Endothelial cell of umbilical vein (primary cell): ENCODE measurements around the gene ATG12. TPM values are rescaled to one million over a fixed set of nuclear protein-coding genes. Genes with fewer than 3 reads are reported as not detected.

ENCODE experiments used
- BruUV-seq: library from RNA; stranded (reverse); fragments of 400-500 nt; replicated peaks from 2 replicates; lab custom pipeline; 2021; lab: Mats Ljungman, UMichigan
- CTCF ChIA-PET: fragments of 300-600, 350-600 bp; sonication (Branson Sonifier 250); formaldehyde crosslinking; loops from one replicate; lab custom pipeline; 2021; ENCODE audit warnings: antibody characterized with exemption, inconsistent platforms; lab: Charles Lee
- POLR2A ChIA-PET: fragments of 300-600, 350-600 bp; sonication (Branson Sonifier 250); formaldehyde crosslinking; loops from one replicate; lab custom pipeline; 2021; ENCODE audit warnings: antibody characterized with exemption, inconsistent platforms; lab: Charles Lee
- DNase-seq: peaks from one replicate; pipeline ENCODE4 v3.0.0-alpha.2; 2011; ENCODE audit warnings: low read depth, low spot score
- FAIRE-seq: peaks from 2 replicates; lab custom pipeline; 2011; peaks lifted over from hg19 to GRCh38; lab: Jason Lieb, UNC
- H2AFZ ChIP-seq: 2 replicates; pipeline ENCODE4 v1.6.0; 2012; ENCODE audit warnings: low read depth, low read length, control low read depth, inconsistent platforms
- H3K27ac ChIP-seq: 2 replicates; pipeline ENCODE4 v1.5.1; 2011; ENCODE audit warnings: low read depth, mild to moderate bottlenecking, control low read depth, low read length, moderate library complexity; ENCODE audit not compliant: insufficient read depth
- H3K27me3 ChIP-seq, 2 experiments: 2 replicates each; pipeline versions ENCODE4 v1.6.0 to v1.6.1; 2011; ENCODE audit warnings: low read length in 2 of 2, mixed read lengths in 1 of 2; ENCODE audit not compliant: control insufficient read depth in 2 of 2, insufficient read depth in 2 of 2
- H3K36me3 ChIP-seq, 2 experiments: 2 replicates in 1 of 2; 3 replicates in 1 of 2; pipeline ENCODE4 v1.5.1; 2011; ENCODE audit warnings: low read length in 2 of 2, mild to moderate bottlenecking in 1 of 2, moderate library complexity in 1 of 2; ENCODE audit not compliant: control insufficient read depth in 2 of 2, insufficient read depth in 2 of 2; ENCODE audit errors: extremely low read depth in 1 of 2
- H3K4me1 ChIP-seq: 3 replicates; pipeline ENCODE4 v1.5.1; 2011; ENCODE audit warnings: mild to moderate bottlenecking, low read length; ENCODE audit not compliant: control insufficient read depth, insufficient read depth; ENCODE audit errors: extremely low read depth
- H3K4me2 ChIP-seq: 2 replicates; pipeline ENCODE4 v1.6.1; 2011; ENCODE audit warnings: low read length, control low read depth, mixed read lengths; ENCODE audit not compliant: insufficient read depth
- H3K4me3 ChIP-seq, 3 experiments: fragments of 200-600 bp in 1 of 3; sonication (generic), shearing (Covaris generic) in 1 of 3; replicated peaks in 1 of 3; 2 replicates each; pipeline ENCODE4 v1.5.1; 2011 to 2016; ENCODE audit warnings: control low read depth in 3 of 3, low read length in 3 of 3, mild to moderate bottlenecking in 2 of 3, inconsistent platforms in 1 of 3, low read depth in 1 of 3, moderate library complexity in 1 of 3; ENCODE audit not compliant: insufficient read depth in 1 of 3
- H3K79me2 ChIP-seq: 2 replicates; pipeline ENCODE4 v1.6.0; 2012; ENCODE audit warnings: low read length, inconsistent platforms; ENCODE audit not compliant: control insufficient read depth, insufficient read depth
- H3K9ac ChIP-seq: replicated peaks from 2 replicates; pipeline ENCODE3; 2011; ENCODE audit warnings: low read length, control low read depth; ENCODE audit not compliant: insufficient read depth; ENCODE audit errors: extremely low read depth
- H3K9me1 ChIP-seq: replicated peaks from 3 replicates; pipeline ENCODE4 v1.6.0; 2011; ENCODE audit warnings: mild to moderate bottlenecking, low read length; ENCODE audit not compliant: control insufficient read depth, insufficient read depth; ENCODE audit errors: extremely low read depth
- H3K9me3 ChIP-seq: replicated peaks from 2 replicates; pipeline ENCODE4 v1.5.1; 2012; ENCODE audit warnings: low read length, inconsistent platforms; ENCODE audit not compliant: control insufficient read depth, insufficient read depth
- H4K20me1 ChIP-seq: replicated peaks from 2 replicates; pipeline ENCODE3; 2011; ENCODE audit warnings: mild to moderate bottlenecking, low read length; ENCODE audit not compliant: control insufficient read depth, insufficient read depth; ENCODE audit errors: extremely low read depth
- EZH2 ChIP-seq: IDR thresholded peaks from 2 replicates; pipeline ENCODE4 v1.6.1; 2012; ENCODE audit warnings: borderline replicate concordance, low read depth, mild to moderate bottlenecking, moderate library complexity, low read length, inconsistent platforms; ENCODE audit not compliant: severe bottlenecking
- FOS ChIP-seq: IDR thresholded peaks from 2 replicates; pipeline ENCODE4 v1.6.1; 2011; ENCODE audit warnings: mild to moderate bottlenecking, low read length, moderate library complexity, borderline replicate concordance; ENCODE audit not compliant: insufficient read depth
- GATA2 ChIP-seq: IDR thresholded peaks from 2 replicates; pipeline ENCODE4 v1.7.0; 2011; ENCODE audit warnings: low read depth, mild to moderate bottlenecking, moderate library complexity, mixed read lengths, low read length; ENCODE audit not compliant: insufficient read length, insufficient read depth
- JUN ChIP-seq: IDR thresholded peaks from 2 replicates; pipeline ENCODE4 v1.6.1; 2011; ENCODE audit warnings: borderline replicate concordance, low read depth; ENCODE audit not compliant: insufficient read length, insufficient read depth
- MYC ChIP-seq: IDR thresholded peaks from one replicate; pipeline ENCODE4 v1.6.1; 2011; ENCODE audit warnings: mild to moderate bottlenecking, low read depth, low read length
- POLR2A ChIP-seq: IDR thresholded peaks from 2 replicates; pipeline ENCODE4 v1.6.1; 2012; ENCODE audit warnings: low read depth, mild to moderate bottlenecking, control low read depth, low read length
- POLR2AphosphoS5 ChIP-seq: IDR thresholded peaks from 2 replicates; pipeline ENCODE4 v1.6.1; 2012; ENCODE audit warnings: low read depth, mild to moderate bottlenecking, control low read depth, low read length, moderate library complexity; ENCODE audit not compliant: insufficient read depth
- dilution Hi-C: fragments of 300-500 bp; cut with MboI; formaldehyde crosslinking; loops from one replicate; pipeline ENCODE4 v1.15.0; 2019; ENCODE audit warnings: low sequenced_read_pairs; ENCODE audit not compliant: extremely low pct_ligation_motif_present
- intact Hi-C: fragments of 100-400 bp; cut with micrococcal nuclease; formaldehyde crosslinking; loops from one replicate; pipeline ENCODE4 v1.10.0; 2022
- polyA plus RNA-seq, 4 experiments: library from polyadenylated mRNA; depleted of rRNA in 3 of 4; stranded (reverse) in 3 of 4; unstranded in 1 of 4; fragments of >200 nt; gene quantifications; 2 replicates each; pipeline versions ENCODE4 v1.2.1 to v1.2.3, GENCODE V29; 2011 to 2012; ENCODE audit warnings: missing spikeins in 1 of 4
- total RNA-seq: library from RNA; stranded (reverse); gene quantifications from 2 replicates; pipeline ENCODE4 v1.2.3, GENCODE V29; 2021
- TF ChIP-seq, protein P1 (sequence below): IDR thresholded peaks from 2 replicates; pipeline ENCODE4 v1.6.1; 2011; ENCODE audit not compliant: insufficient read depth, insufficient read length
- TF ChIP-seq, protein P2 (sequence below), 2 donors: IDR thresholded peaks; 1 replicate in 1 of 2; 2 replicates in 1 of 2; pipeline ENCODE4 v1.5.1; 2011; ENCODE audit warnings: low read length in 2 of 2, mild to moderate bottlenecking in 2 of 2, moderate library complexity in 2 of 2, control low read depth in 1 of 2, inconsistent platforms in 1 of 2, low read depth in 1 of 2; ENCODE audit not compliant: insufficient read depth in 1 of 2; ENCODE audit errors: extremely low read depth in 1 of 2

Gene ATG12
- total and polyA plus RNA-seq, 2 donors (not counting 3 experiments of a cell fraction or from before 2014, with no cell fraction given), result 27.5 to 62.0 TPM

DNA sequence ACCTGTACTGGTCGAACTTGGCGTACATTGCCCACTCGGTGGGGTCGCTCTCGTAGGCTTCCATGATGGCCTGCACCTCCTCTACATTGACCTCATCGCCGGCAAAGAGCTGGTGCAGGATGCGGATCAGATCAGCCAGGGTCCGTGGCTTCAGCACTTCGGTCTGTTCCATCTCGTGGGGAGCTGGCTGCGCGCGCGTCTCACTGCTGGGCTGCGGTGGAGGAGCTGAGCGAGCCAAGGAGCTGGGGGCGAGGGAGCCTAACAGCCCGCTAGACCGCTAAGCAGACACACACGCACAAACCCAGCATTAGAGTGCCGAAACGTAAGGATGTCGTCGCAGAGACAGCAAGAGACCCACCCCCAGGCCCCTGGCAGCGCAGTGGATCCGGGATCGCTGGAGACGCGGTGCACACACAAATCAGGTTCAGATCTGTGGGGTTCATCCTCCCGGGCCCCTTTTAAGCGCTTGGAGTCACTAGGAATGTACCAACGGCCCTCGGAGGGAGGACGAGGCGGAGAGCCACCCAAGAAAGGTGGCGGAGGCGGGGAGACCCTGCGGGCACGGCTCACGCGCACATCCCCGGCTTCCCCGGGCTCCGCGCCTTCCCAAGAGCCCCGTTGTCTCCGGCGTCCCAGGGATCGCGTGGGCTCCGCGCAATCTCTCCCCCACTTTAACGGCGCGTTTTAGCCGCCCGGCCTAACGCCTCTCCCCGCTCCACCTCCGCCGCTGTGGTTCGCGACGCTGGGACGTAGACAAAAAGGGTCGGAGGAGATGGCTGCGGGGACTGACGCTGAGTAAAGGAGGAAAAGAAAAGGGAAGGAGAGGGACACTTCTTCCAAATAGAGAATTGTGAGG, 24.9 kb downstream of the ATG12 start, which contains the start of gene CDO1:
Gene CDO1, minus strand, starts transcription at position 434 of the 856 bp plus-strand sequence. Its CDS starts 262 bp downstream, at position 172.
- intact Hi-C loops (loop anchor here (2.0 kb wide), 1 partner anchor 22 kb away; no protein-coding TSS in a partner anchor), dilution Hi-C loops (no loop called here)
- H3K4me1 ChIP-seq, result peaks cover 6% of the 10 kb centered on the region
- peak within 1 kb of the TSS; percentile 55 for H2AFZ ChIP-seq
- H3K9me1 ChIP-seq, result no peaks in the 10 kb centered on the region
- no TSS peak for BruUV-seq
- peaks cover 27 to 38% of the 10 kb centered on the region in 2 experiments for H3K27me3 ChIP-seq
- FAIRE-seq (no peak), DNase-seq (peak; percentile 53)
- H3K4me3 ChIP-seq, result peak within 1 kb of the TSS; percentile 6 to 40 (median 24)
- H3K4me2 ChIP-seq, result peak within 1 kb of the TSS; percentile 81
- H3K79me2 ChIP-seq, result no peaks in the 10 kb centered on the region
- H4K20me1 ChIP-seq, result no peaks in the 10 kb centered on the region
- ChIA-PET CTCF (interaction anchor here (0.7 to 1.6 kb wide), 5 partner anchors 14 to 252 kb away, joined by 3 to 11 read pairs (median 3); no protein-coding TSS in a partner anchor), POLR2A (interaction anchor here (1.0 kb wide), 1 partner anchor 24 kb away, joined by 4 read pairs; no protein-coding TSS in a partner anchor)
- H3K36me3 ChIP-seq, result no peaks in the 10 kb centered on the region
- no peaks in the 10 kb centered on the region for H3K9me3 ChIP-seq
- peak within 1 kb of the TSS; percentile 12 for H3K9ac ChIP-seq
- TF ChIP-seq JUN, result no peak
- TF ChIP-seq EZH2, result no peak
- TF ChIP-seq FOS, result no peak
- TF ChIP-seq MYC, result no peak
- TF ChIP-seq, protein P1, sequence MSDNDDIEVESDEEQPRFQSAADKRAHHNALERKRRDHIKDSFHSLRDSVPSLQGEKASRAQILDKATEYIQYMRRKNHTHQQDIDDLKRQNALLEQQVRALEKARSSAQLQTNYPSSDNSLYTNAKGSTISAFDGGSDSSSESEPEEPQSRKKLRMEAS, result no peak
- no peak for TF ChIP-seq POLR2AphosphoS5
- TF ChIP-seq, protein P2, sequence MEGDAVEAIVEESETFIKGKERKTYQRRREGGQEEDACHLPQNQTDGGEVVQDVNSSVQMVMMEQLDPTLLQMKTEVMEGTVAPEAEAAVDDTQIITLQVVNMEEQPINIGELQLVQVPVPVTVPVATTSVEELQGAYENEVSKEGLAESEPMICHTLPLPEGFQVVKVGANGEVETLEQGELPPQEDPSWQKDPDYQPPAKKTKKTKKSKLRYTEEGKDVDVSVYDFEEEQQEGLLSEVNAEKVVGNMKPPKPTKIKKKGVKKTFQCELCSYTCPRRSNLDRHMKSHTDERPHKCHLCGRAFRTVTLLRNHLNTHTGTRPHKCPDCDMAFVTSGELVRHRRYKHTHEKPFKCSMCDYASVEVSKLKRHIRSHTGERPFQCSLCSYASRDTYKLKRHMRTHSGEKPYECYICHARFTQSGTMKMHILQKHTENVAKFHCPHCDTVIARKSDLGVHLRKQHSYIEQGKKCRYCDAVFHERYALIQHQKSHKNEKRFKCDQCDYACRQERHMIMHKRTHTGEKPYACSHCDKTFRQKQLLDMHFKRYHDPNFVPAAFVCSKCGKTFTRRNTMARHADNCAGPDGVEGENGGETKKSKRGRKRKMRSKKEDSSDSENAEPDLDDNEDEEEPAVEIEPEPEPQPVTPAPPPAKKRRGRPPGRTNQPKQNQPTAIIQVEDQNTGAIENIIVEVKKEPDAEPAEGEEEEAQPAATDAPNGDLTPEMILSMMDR (IDR thresholded peaks at IDR 0.05; ENCODE audit: extremely low read depth in 1 of 2, insufficient read depth in 1 of 2, low read depth in 1 of 2, low read length in 2 of 2), result no peak
- no peak for TF ChIP-seq GATA2
- TF ChIP-seq POLR2A, result no peak
- no peak within 1 kb of the TSS for H3K27ac ChIP-seq
